Ovary (tissue), 9 donors: ENCODE results near the gene HAUS8. TPM values are rescaled to one million over a fixed set of nuclear protein-coding genes. Genes with fewer than 3 reads are reported as not detected.

ENCODE experiments used
- DNase-seq, 5 donors: peaks; one replicate each; pipeline ENCODE4 v3.0.0-alpha.2; 2019 to 2020
- H3K27ac ChIP-seq, 2 donors: fragments of 200-600 bp; one replicate each; pipeline versions ENCODE4 v1.5.1 to v1.8.0; 2019 to 2022
- H3K27me3 ChIP-seq: fragments of 200-600 bp; one replicate; pipeline ENCODE4 v1.8.0; 2022
- H3K36me3 ChIP-seq: fragments of 200-600 bp; sonication (generic); one replicate; pipeline ENCODE4 v1.5.1; 2019
- H3K4me1 ChIP-seq: one replicate; pipeline ENCODE4 v1.8.1; 2013; ENCODE audit warnings: mild to moderate bottlenecking, moderate library complexity; ENCODE audit not compliant: insufficient read depth
- H3K4me3 ChIP-seq: fragments of 200-600 bp; sonication (generic); one replicate; pipeline ENCODE4 v1.5.1; 2017
- H3K9me3 ChIP-seq, 2 donors: fragments of 200-600 bp in 1 of 2; sonication (generic) in 1 of 2; one replicate each; pipeline versions ENCODE4 v1.5.1 to v1.8.1; 2013 to 2019; ENCODE audit warnings: mild to moderate bottlenecking in 1 of 2, moderate library complexity in 1 of 2
- CTCF ChIP-seq, 3 donors: fragments of 450-650 bp in 2 of 3; fragments of 200-600 bp in 1 of 3; IDR thresholded peaks; one replicate each; pipeline versions ENCODE4 v1.5.1 to v1.8.0; 2016 to 2022; ENCODE audit warnings: antibody characterized with exemption in 3 of 3, mild to moderate bottlenecking in 1 of 3
- EP300 ChIP-seq: sonication (generic); formaldehyde crosslinking; IDR thresholded peaks from one replicate; pipeline ENCODE4 v1.6.1; 2017; ENCODE audit warnings: antibody characterized with exemption
- POLR2A ChIP-seq: fragments of 450-650 bp; IDR thresholded peaks from one replicate; pipeline ENCODE4 v1.6.1; 2017; ENCODE audit warnings: antibody characterized with exemption, mild to moderate bottlenecking, moderate library complexity
- WGBS, 3 donors: extraction: QIAGEN DNeasy Blood & Tissue Kit in 1 of 3; methylation state at CpG; one replicate each; pipeline versions ENCODE4 v1.1.5 to v1.1.7; 2013 to 2017; 5-methylcytosine and 5-hydroxymethylcytosine counted together
- intact Hi-C, 4 donors: fragments of 100-400 bp; cut with DNase I; formaldehyde crosslinking; loops; one replicate each; pipeline versions ENCODE4 v1.11.0 to v1.15.1; 2022 to 2023
- polyA plus RNA-seq, 2 donors: library from polyadenylated mRNA; stranded (reverse); fragments of 200-250 nt in 1 of 2; fragments of 350-450 nt in 1 of 2; fragmentation: Illumina TruSeq in 1 of 2; extraction: RNeasy Lipid Tissue Mini Kit (QIAGEN cat#74804) in 1 of 2; gene quantifications; one replicate each; pipeline ENCODE4 v1.2.3, GENCODE V29; 2013 to 2014
- total RNA-seq, 7 donors: library from RNA; depleted of rRNA in 2 of 7; stranded (reverse); fragments of >200 nt in 2 of 7; fragmentation: NEBNext Ultra II Directional in 3 of 7; extraction: Animal tissue kit (Norgen Biotek cat#: 25700) in 3 of 7; gene quantifications; one replicate each; pipeline versions ENCODE4 v1.1.0 to v1.2.4, GENCODE V29; 2016 to 2023
- donor health status: DM: no; HTN: no; CAD: no; lungs with moderate emphysema.
- donor health status: DM: no; HTN: no; CAD: no.
- donor health status: Bipolar disorder and iron deficiency.
- donor health status: DM: yes; HTN: yes; CAD: no.
- donor health status: DM: no; HTN: no; CAD: no.
- donor health status: DM: yes; HTN: yes; CAD: no.

Gene HAUS8
- total and polyA plus RNA-seq, 9 donors, result 4.1 to 7.2 (median 5.5) TPM

DNA sequence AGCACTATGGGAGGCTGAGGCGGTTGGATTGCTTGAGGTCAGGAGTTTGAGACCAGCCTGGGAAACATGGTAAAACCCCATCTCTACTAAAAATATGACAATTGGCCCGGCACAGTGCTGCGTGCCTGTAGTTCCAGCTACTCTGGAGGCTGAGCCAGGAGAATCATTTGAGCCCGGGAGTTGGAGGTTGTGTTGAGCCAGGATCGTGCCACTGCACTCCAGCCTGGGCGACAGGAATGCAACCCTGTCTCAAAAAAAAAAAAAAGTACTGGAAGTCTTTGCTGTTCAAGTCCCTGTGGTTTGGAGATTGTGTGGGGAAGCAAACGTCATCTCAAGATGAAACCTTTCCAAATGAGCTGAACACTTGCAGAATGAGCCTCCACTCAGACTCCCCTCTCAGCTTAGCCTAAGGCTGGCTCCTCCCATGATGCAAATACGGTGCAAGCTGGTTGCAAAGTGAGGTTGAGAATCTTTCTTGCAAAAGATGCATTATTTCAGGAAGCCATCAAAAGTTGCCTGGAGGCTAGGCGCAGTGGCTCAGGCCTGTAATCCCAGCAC lies 46.6 kb upstream of the HAUS8 start:
- no peak for DNase-seq
- 77 to 83% (median 83%) methylated on average over 9 of the region's 9 CpGs for WGBS, 3 donors
- Histone ChIP-seq H3K36me3 (no peaks in the 10 kb centered on the region), H3K27ac (no peak overlapping the region), H3K4me3 (no peak overlapping the region), H3K4me1 (no peaks in the 10 kb centered on the region), H3K27me3 (no peaks in the 10 kb centered on the region), H3K9me3 (no peaks in the 10 kb centered on the region)
- intact Hi-C loops, result no loop called here
- no peak for TF ChIP-seq CTCF (IDR thresholded peaks at IDR 0.05)
- no peak for TF ChIP-seq POLR2A
- TF ChIP-seq EP300, result no peak

GRCh38 chr19:17118957-17119356 lies 43.7 kb upstream of the HAUS8 start:
- intact Hi-C loops, result no loop called here
- H3K27me3 ChIP-seq, result no peaks in the 10 kb centered on the region
- no peak for TF ChIP-seq CTCF (IDR thresholded peaks at IDR 0.05)
- no peak for TF ChIP-seq POLR2A
- TF ChIP-seq EP300, result no peak
- H3K4me1 ChIP-seq, result peaks cover 4% of the 10 kb centered on the region
- H3K9me3 ChIP-seq, result no peaks in the 10 kb centered on the region
- no peaks in the 10 kb centered on the region for H3K36me3 ChIP-seq
- no peak overlapping the region for H3K4me3 ChIP-seq
- no peak for DNase-seq
- WGBS, 3 donors, result 90 to 95% (median 92%) methylated on average over 5 of the region's 5 CpGs
- no peak overlapping the region for H3K27ac ChIP-seq

- 80 to 87% (median 85%) methylated on average over 14 of the region's 14 CpGs for WGBS, 3 donors
- intact Hi-C loops, result no loop called here
- Histone ChIP-seq H3K9me3 (no peaks in the 10 kb centered on the region), H3K4me3 (no peak overlapping the region), H3K4me1 (peaks cover 6% of the 10 kb centered on the region), H3K36me3 (no peaks in the 10 kb centered on the region), H3K27ac (no peak overlapping the region), H3K27me3 (no peaks in the 10 kb centered on the region)
- TF ChIP-seq POLR2A (no peak), CTCF (IDR thresholded peaks at IDR 0.05) (no peak), EP300 (no peak)
- no peak for DNase-seq
Observed at GRCh38 chr19:17116996-17117702, 41.9 kb upstream of the HAUS8 start.

DNA sequence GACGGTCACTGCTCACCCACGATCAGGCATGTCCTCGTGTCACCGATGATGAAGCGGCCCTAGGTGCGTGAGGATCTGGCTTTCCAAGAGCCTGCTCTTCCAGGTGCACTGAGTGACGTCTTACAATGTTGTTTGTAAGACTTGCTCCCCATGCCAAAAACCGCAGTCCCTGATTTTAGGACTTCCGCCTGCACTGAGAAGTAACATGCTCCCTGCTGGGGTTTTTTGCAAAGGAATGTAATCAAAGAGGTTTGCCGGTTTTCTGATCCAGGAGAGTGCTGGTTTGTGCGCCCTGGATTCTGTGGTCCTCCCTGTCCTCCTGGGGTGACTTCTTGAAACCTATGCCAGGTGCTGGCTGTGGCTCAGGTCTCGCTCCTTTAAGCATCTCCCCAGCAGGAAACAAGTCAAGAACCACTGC lies 39.2 kb upstream of the HAUS8 start:
- Histone ChIP-seq H3K36me3 (no peaks in the 10 kb centered on the region), H3K4me1 (peaks cover 6% of the 10 kb centered on the region), H3K4me3 (no peak overlapping the region), H3K9me3 (no peaks in the 10 kb centered on the region), H3K27me3 (no peaks in the 10 kb centered on the region), H3K27ac (no peak overlapping the region)
- intact Hi-C loops, result no loop called here
- no peak for DNase-seq
- no peak for TF ChIP-seq EP300
- TF ChIP-seq CTCF (IDR thresholded peaks at IDR 0.05), result no peak
- TF ChIP-seq POLR2A, result no peak
- WGBS, 3 donors, result 18 to 35% (median 29%) methylated on average over 12 of the region's 12 CpGs
